Mesothelial cell of epicardium (in vitro differentiated cells): ENCODE results near the gene MYOCD. TPM values are rescaled to one million over a fixed set of nuclear protein-coding genes. Genes with fewer than 3 reads are reported as not detected.

Experiments
- DNase-seq, 2 experiments: peaks; one replicate each; pipeline ENCODE4 v3.0.0; 2021; ENCODE audit warnings: low spot score in 2 of 2; ENCODE audit not compliant: unreplicated experiment in 2 of 2
- H3K27ac Mint-ChIP-seq: 2 replicates; pipeline ENCODE4 v1.8.0; 2021; ENCODE audit warnings: mixed read lengths
- H3K27me3 Mint-ChIP-seq: 2 replicates; pipeline ENCODE4 v1.8.0; 2021; ENCODE audit warnings: low read depth, mixed read lengths
- H3K36me3 Mint-ChIP-seq: 2 replicates; pipeline ENCODE4 v1.8.0; 2021; ENCODE audit warnings: mixed read lengths
- H3K4me1 Mint-ChIP-seq: 2 replicates; pipeline ENCODE4 v1.8.0; 2021; ENCODE audit warnings: mixed read lengths
- H3K4me3 Mint-ChIP-seq: 2 replicates; pipeline ENCODE4 v1.8.0; 2021; ENCODE audit warnings: mild to moderate bottlenecking, moderate library complexity, mixed read lengths
- H3K9me3 Mint-ChIP-seq: 2 replicates; pipeline ENCODE4 v1.8.0; 2021; ENCODE audit warnings: mixed read lengths
- CTCF ChIP-seq: fragments of 200-600 bp; sonication (generic); IDR thresholded peaks from one replicate; pipeline ENCODE4 v1.5.0; 2021; ENCODE audit warnings: antibody characterized with exemption; ENCODE audit not compliant: unreplicated experiment
- total RNA-seq: library from RNA; stranded (reverse); gene quantifications from 3 replicates; pipeline ENCODE4 v1.2.1, GENCODE V29; 2021

MYOCD gene
- total RNA-seq, 1 donor from 2014 or later: 10.3 TPM

GRCh38 chr17:12688382-12688781 lies 22.7 kb downstream of the MYOCD start:
- TF ChIP-seq CTCF: no peak
- Mint-ChIP-seq H3K4me1 (peaks cover 9% of the 10 kb centered on the region), H3K9me3 (no peaks in the 10 kb centered on the region), H3K4me3 (no peak overlapping the region), H3K27ac (no peak overlapping the region), H3K36me3 (no peaks in the 10 kb centered on the region), H3K27me3 (no peaks in the 10 kb centered on the region)
- DNase-seq: no peak

DNA sequence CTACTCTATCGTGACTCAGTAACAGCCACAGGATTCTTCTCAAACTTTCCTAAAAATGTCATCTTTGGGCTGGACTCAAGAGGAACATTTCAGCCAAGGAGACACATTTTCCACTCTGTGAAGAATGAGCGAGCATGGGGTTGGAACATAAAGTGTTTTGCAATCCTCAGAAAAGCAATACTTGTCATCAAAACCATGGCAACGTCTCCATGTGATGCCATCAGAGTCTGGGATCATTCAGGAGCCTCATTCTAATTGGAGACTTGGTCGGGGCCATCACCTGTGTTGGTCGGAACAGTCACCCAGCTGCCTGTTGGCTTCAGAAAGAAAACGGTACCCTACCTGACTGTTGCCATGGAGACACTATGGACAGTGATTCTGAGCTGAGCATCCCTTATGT lies 25.5 kb downstream of the MYOCD start:
- Mint-ChIP-seq H3K27me3 (no peaks in the 10 kb centered on the region), H3K4me3 (no peak overlapping the region), H3K4me1 (no peaks in the 10 kb centered on the region), H3K27ac (no peak overlapping the region), H3K9me3 (no peaks in the 10 kb centered on the region), H3K36me3 (no peaks in the 10 kb centered on the region)
- TF ChIP-seq CTCF: no peak
- DNase-seq: no peak

- no peak for TF ChIP-seq CTCF
- Mint-ChIP-seq H3K27ac (no peak overlapping the region), H3K4me3 (no peak overlapping the region), H3K9me3 (peaks cover 5% of the 10 kb centered on the region), H3K36me3 (no peaks in the 10 kb centered on the region), H3K27me3 (no peaks in the 10 kb centered on the region), H3K4me1 (no peaks in the 10 kb centered on the region)
- DNase-seq: no peak
Measured at GRCh38 chr17:12693640-12694039, 27.9 kb downstream of the MYOCD start.

- Mint-ChIP-seq H3K27ac (no peak overlapping the region), H3K36me3 (no peaks in the 10 kb centered on the region), H3K9me3 (peaks cover 11% of the 10 kb centered on the region), H3K27me3 (no peaks in the 10 kb centered on the region), H3K4me3 (no peak overlapping the region), H3K4me1 (no peaks in the 10 kb centered on the region)
- no peak for DNase-seq
- TF ChIP-seq CTCF: no peak
Measured at GRCh38 chr17:12706070-12706469, 40.4 kb downstream of the MYOCD start.

DNA sequence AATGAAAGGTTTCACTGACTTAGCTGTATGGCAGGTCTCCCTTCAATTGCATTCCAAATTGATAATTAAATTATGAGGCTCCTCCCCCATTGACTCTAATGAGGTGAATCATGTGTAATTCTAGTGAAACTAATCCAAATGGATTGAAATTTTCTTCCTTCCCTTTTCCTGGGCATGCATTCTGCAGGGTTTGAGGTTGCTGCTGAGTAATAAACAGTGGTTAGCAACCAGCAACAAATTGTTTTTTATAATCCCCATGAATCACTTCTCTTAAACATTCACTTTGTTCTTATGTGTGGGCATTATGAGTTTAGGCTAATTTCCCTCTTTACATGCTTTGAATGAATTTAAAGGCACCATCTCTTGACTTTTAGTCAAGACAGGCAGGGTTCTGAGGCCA lies 43.4 kb downstream of the MYOCD start:
- H3K4me1 Mint-ChIP-seq: peaks cover 2% of the 10 kb centered on the region
- H3K9me3 Mint-ChIP-seq: peaks cover 5% of the 10 kb centered on the region
- H3K27ac Mint-ChIP-seq: no peak overlapping the region
- no peaks in the 10 kb centered on the region for H3K27me3 Mint-ChIP-seq
- H3K4me3 Mint-ChIP-seq: no peak overlapping the region
- no peak for DNase-seq
- no peak for TF ChIP-seq CTCF
- no peaks in the 10 kb centered on the region for H3K36me3 Mint-ChIP-seq

- Mint-ChIP-seq H3K27me3 (no peaks in the 10 kb centered on the region), H3K9me3 (no peaks in the 10 kb centered on the region), H3K4me3 (no peak overlapping the region), H3K27ac (no peak overlapping the region), H3K4me1 (peaks cover 3% of the 10 kb centered on the region), H3K36me3 (no peaks in the 10 kb centered on the region)
- no peak for TF ChIP-seq CTCF
- no peak for DNase-seq
Measured at GRCh38 chr17:12712415-12712814, 46.7 kb downstream of the MYOCD start.
